SK-N-SH (cell line): ENCODE measurements around the gene PPP1R2B. TPM values are rescaled to one million over a fixed set of nuclear protein-coding genes. Genes with fewer than 3 reads are reported as not detected.

ENCODE experiments used
- CTCF ChIA-PET: fragments of 300-600, 350-600 bp; formaldehyde crosslinking; extraction: SDS; loops from one replicate; lab custom pipeline; 2021; lab: Yijun Ruan, JAX
- POLR2A ChIA-PET: fragments of 350-600 bp; sonication (Branson Sonifier 250); formaldehyde crosslinking; extraction: SDS; loops from one replicate; lab custom pipeline; 2020; ENCODE audit warnings: antibody characterized with exemption, inconsistent platforms; lab: Yijun Ruan, JAX
- DNase-seq: peaks from one replicate; pipeline ENCODE4 v3.0.0; 2012
- H2AFZ ChIP-seq: fragments of 200-600 bp; sonication (generic); 2 replicates; pipeline ENCODE4 v1.8.1; 2016; ENCODE audit warnings: antibody characterized with exemption, mild to moderate bottlenecking, low read depth
- H3F3A ChIP-seq: fragments of 200-600 bp; sonication (generic); replicated peaks from 2 replicates; pipeline ENCODE3; 2016; ENCODE audit warnings: antibody characterized with exemption, mild to moderate bottlenecking; ENCODE audit not compliant: insufficient read depth
- H3K27ac ChIP-seq, 2 experiments: fragments of 200-500 bp in 1 of 2; fragments of 200-600 bp in 1 of 2; sonication (Bioruptor generic) in 1 of 2; sonication (generic), shearing (Covaris generic) in 1 of 2; 2 replicates each; pipeline versions ENCODE4 v1.5.1 to v1.6.1; 2014 to 2016; ENCODE audit warnings: low read depth in 2 of 2, inconsistent platforms in 1 of 2, low read length in 1 of 2, mild to moderate bottlenecking in 1 of 2, mixed read lengths in 1 of 2
- H3K27me3 ChIP-seq: fragments of 200-600 bp; sonication (generic), shearing (Covaris generic); 2 replicates; pipeline ENCODE4 v1.6.1; 2016; ENCODE audit warnings: mixed run types; ENCODE audit not compliant: insufficient read depth
- H3K36me3 ChIP-seq, 2 experiments: fragments of 200-500 bp in 1 of 2; fragments of 200-600 bp in 1 of 2; sonication (Bioruptor generic) in 1 of 2; sonication (generic) in 1 of 2; replicated peaks in 1 of 2; 2 replicates each; pipeline versions ENCODE3 to v1.5.1; 2014 to 2016; ENCODE audit warnings: low read length in 1 of 2, mild to moderate bottlenecking in 1 of 2; ENCODE audit not compliant: insufficient read depth in 2 of 2, control insufficient read depth in 1 of 2
- H3K4me1 ChIP-seq, 2 experiments: fragments of 200-500 bp in 1 of 2; fragments of 200-600 bp in 1 of 2; sonication (Bioruptor generic) in 1 of 2; sonication (generic), shearing (Covaris generic) in 1 of 2; 2 replicates each; pipeline versions ENCODE4 v1.5.1 to v1.6.1; 2014 to 2016; ENCODE audit warnings: low read depth in 1 of 2, low read length in 1 of 2, mixed run types in 1 of 2; ENCODE audit not compliant: insufficient read depth in 2 of 2, control insufficient read depth in 1 of 2
- H3K4me2 ChIP-seq: fragments of 200-600 bp; sonication (generic), shearing (Covaris generic); 2 replicates; pipeline ENCODE4 v1.6.1; 2017; ENCODE audit warnings: mixed run types
- H3K4me3 ChIP-seq, 2 experiments: fragments of 200-500 bp in 1 of 2; fragments of 200-600 bp in 1 of 2; sonication (Bioruptor generic) in 1 of 2; sonication (generic), shearing (Covaris generic) in 1 of 2; 2 replicates each; pipeline versions ENCODE4 v1.5.1 to v1.8.1; 2014 to 2016; ENCODE audit warnings: low read depth in 2 of 2, inconsistent platforms in 1 of 2, low read length in 1 of 2, mild to moderate bottlenecking in 1 of 2, mixed read lengths in 1 of 2, moderate library complexity in 1 of 2
- H3K79me2 ChIP-seq: fragments of 200-600 bp; sonication (generic); 2 replicates; pipeline ENCODE4 v1.8.1; 2017; ENCODE audit warnings: mild to moderate bottlenecking; ENCODE audit not compliant: insufficient read depth
- H3K9ac ChIP-seq: fragments of 200-600 bp; sonication (generic); 2 replicates; pipeline ENCODE4 v1.6.1; 2017; ENCODE audit warnings: mixed run types
- H3K9me2 ChIP-seq: fragments of 200-600 bp; sonication (generic); 2 replicates; pipeline ENCODE4 v1.6.1; 2017; ENCODE audit warnings: mixed run types
- H3K9me3 ChIP-seq: fragments of 200-600 bp; sonication (generic); 2 replicates; pipeline ENCODE4 v1.6.1; 2017; ENCODE audit warnings: mixed run types, mild to moderate bottlenecking, moderate library complexity
- H4K20me1 ChIP-seq: fragments of 200-600 bp; sonication (generic); 2 replicates; pipeline ENCODE4 v1.6.1; 2017; ENCODE audit warnings: mild to moderate bottlenecking, mixed run types; ENCODE audit not compliant: insufficient read depth
- EZH2phosphoT487 ChIP-seq: fragments of 200-600 bp; sonication (generic); IDR thresholded peaks from 2 replicates; pipeline ENCODE4 v1.6.1; 2017; ENCODE audit warnings: low read depth, mixed run types, mild to moderate bottlenecking, antibody characterized with exemption, moderate library complexity, borderline replicate concordance
- FOXJ3 ChIP-seq: sonication (generic); formaldehyde crosslinking; IDR thresholded peaks from 2 replicates; pipeline ENCODE4 v1.5.1; 2020; ENCODE audit warnings: mild to moderate bottlenecking, missing genetic modification reagents
- FOXM1 ChIP-seq: IDR thresholded peaks from 2 replicates; pipeline ENCODE4 v1.4.0; 2012; ENCODE audit warnings: low read depth, mild to moderate bottlenecking
- GATA2 ChIP-seq: sonication (generic); formaldehyde crosslinking; IDR thresholded peaks from 2 replicates; pipeline ENCODE4 v1.5.0; 2020; ENCODE audit warnings: mild to moderate bottlenecking, missing genetic modification reagents
- JUND ChIP-seq: IDR thresholded peaks from 2 replicates; pipeline ENCODE4 v1.4.0; 2012
- MXI1 ChIP-seq: IDR thresholded peaks from 2 replicates; pipeline ENCODE4 v1.6.1; 2012; ENCODE audit warnings: mild to moderate bottlenecking, low read depth, low read length, improper control_type of control experiment
- NFIC ChIP-seq: IDR thresholded peaks from 2 replicates; pipeline ENCODE4 v1.4.0; 2012; ENCODE audit warnings: borderline replicate concordance
- NRF1 ChIP-seq: IDR thresholded peaks from 2 replicates; pipeline ENCODE4 v1.6.1; 2012; ENCODE audit warnings: low read depth, mild to moderate bottlenecking, low read length
- RAD21 ChIP-seq: IDR thresholded peaks from 2 replicates; pipeline ENCODE4 v1.6.1; 2012; ENCODE audit warnings: mild to moderate bottlenecking, low read length
- RXRA ChIP-seq: IDR thresholded peaks from 2 replicates; pipeline ENCODE4 v1.4.0; 2012; ENCODE audit warnings: low read depth, mild to moderate bottlenecking, borderline replicate concordance
- TAF1 ChIP-seq: IDR thresholded peaks from 2 replicates; pipeline ENCODE4 v1.6.1; 2012; ENCODE audit warnings: low read depth, mild to moderate bottlenecking, low read length, moderate library complexity, borderline replicate concordance
- YY1 ChIP-seq: IDR thresholded peaks from 2 replicates; pipeline ENCODE4 v1.4.0; 2012; ENCODE audit warnings: low read depth, mild to moderate bottlenecking
- WGBS: methylation state at CpG from one replicate; pipeline ENCODE4 v1.1.6; 2017; ENCODE audit warnings: low lambda C conversion rate; 5-methylcytosine and 5-hydroxymethylcytosine counted together
- polyA plus RNA-seq, 3 experiments: library from polyadenylated mRNA; depleted of rRNA; stranded (reverse); fragments of >200 nt; gene quantifications; 2 replicates each; pipeline ENCODE4 v1.2.3, GENCODE V29; 2012
- TF ChIP-seq, protein P1 (sequence below): fragments of 150-350 bp; IDR thresholded peaks from 2 replicates; pipeline ENCODE4 v1.6.1; 2016; ENCODE audit warnings: mild to moderate bottlenecking, low read depth, low read length
- TF ChIP-seq, protein P2 (sequence below): IDR thresholded peaks from 2 replicates; pipeline ENCODE4 v1.4.0; 2012; ENCODE audit warnings: low read depth, borderline replicate concordance
- TF ChIP-seq, protein P3 (sequence below): IDR thresholded peaks from 2 replicates; pipeline ENCODE4; 2012

Gene PPP1R2B
- polyA plus RNA-seq, 1 of the 3 experiments (the other 2 are of a cell fraction), result not detected

DNA sequence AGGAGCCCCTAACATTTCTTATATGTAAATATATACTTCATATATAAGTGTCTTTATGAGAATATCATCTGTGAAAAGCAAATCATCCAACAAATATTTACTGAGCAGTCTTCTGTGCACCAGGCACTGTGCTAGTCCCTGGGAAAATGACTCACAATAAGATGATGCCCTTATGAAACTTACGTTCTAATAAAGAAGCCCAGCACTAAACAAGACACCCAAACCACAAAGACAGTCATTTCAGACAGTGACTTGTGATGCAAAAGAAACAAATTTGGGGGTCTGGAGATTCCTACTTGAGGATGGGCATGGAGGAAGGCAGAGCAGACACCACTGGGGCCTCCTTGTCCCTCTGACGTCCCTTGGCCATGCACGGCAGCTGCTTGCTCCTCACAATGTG, 30.6 kb upstream of the PPP1R2B start (continued):
- TF ChIP-seq, protein P1, sequence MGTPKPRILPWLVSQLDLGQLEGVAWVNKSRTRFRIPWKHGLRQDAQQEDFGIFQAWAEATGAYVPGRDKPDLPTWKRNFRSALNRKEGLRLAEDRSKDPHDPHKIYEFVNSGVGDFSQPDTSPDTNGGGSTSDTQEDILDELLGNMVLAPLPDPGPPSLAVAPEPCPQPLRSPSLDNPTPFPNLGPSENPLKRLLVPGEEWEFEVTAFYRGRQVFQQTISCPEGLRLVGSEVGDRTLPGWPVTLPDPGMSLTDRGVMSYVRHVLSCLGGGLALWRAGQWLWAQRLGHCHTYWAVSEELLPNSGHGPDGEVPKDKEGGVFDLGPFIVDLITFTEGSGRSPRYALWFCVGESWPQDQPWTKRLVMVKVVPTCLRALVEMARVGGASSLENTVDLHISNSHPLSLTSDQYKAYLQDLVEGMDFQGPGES, result no peak
- TF ChIP-seq FOXJ3 (CRISPR knock-in tag), result no peak
- no peak for TF ChIP-seq JUND
- no peak for TF ChIP-seq RXRA
- TF ChIP-seq, protein P2, sequence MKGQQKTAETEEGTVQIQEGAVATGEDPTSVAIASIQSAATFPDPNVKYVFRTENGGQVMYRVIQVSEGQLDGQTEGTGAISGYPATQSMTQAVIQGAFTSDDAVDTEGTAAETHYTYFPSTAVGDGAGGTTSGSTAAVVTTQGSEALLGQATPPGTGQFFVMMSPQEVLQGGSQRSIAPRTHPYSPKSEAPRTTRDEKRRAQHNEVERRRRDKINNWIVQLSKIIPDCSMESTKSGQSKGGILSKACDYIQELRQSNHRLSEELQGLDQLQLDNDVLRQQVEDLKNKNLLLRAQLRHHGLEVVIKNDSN, result no peak
- no peak for TF ChIP-seq MXI1
- TF ChIP-seq NFIC, result no peak
- no peak for TF ChIP-seq RAD21
- TF ChIP-seq NRF1, result no peak
- no peak for TF ChIP-seq GATA2 (CRISPR knock-in tag)
- TF ChIP-seq EZH2phosphoT487, result no peak

DNA sequence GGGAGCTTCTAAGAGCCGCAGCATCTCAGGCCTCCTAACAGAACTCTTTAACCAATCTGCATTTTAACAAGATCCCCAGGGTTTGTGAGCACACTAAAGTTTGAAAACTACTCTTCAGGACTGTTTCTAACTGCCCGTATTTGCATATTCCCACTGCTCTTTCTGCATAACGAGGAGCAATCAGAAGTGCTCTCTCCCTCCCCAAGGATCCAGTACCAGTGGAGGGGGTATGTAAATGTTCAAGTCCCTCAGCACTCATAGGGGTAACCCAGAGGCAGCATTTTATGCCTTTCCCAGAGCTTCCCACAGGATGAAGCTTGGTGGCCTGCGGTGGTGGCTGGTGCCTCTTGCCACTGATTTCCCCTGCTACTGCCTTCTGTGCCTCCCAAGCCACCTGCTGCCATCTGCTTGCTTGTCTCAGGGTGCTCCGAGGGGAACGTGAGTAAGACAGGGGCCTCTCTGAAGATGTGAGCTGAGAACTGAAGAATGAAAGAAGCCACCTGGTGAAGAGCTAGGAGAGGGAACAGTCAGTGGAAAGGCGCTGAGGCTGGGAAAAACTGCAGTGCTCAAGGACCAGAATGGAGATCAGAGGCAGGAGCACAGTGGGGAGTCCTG, 30.0 kb upstream of the PPP1R2B start:
- no peak for DNase-seq
- no peak overlapping the region for H3K4me2 ChIP-seq
- H3K79me2 ChIP-seq, result no peaks in the 10 kb centered on the region
- H3K4me1 ChIP-seq, result no peaks in the 10 kb centered on the region
- H3K27ac ChIP-seq, result no peak overlapping the region
- 34% methylated on average over 7 of the region's 7 CpGs for WGBS
- H3K4me3 ChIP-seq, result no peak overlapping the region
- TF ChIP-seq TAF1, result no peak
- TF ChIP-seq, protein P1, result no peak
- TF ChIP-seq MXI1, result no peak
- no peak for TF ChIP-seq GATA2 (CRISPR knock-in tag)
- no peak for TF ChIP-seq FOXM1
- TF ChIP-seq, protein P3, sequence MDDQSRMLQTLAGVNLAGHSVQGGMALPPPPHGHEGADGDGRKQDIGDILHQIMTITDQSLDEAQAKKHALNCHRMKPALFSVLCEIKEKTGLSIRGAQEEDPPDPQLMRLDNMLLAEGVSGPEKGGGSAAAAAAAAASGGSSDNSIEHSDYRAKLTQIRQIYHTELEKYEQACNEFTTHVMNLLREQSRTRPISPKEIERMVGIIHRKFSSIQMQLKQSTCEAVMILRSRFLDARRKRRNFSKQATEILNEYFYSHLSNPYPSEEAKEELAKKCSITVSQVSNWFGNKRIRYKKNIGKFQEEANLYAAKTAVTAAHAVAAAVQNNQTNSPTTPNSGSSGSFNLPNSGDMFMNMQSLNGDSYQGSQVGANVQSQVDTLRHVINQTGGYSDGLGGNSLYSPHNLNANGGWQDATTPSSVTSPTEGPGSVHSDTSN, result no peak
- TF ChIP-seq YY1, result no peak
- no peaks in the 10 kb centered on the region for H3K36me3 ChIP-seq
- H3K9ac ChIP-seq, result no peak overlapping the region
- ChIA-PET CTCF (interaction anchor here (1.0 to 1.1 kb wide), 2 partner anchors 312 to 876 kb away, joined by 3 to 4 read pairs; no protein-coding TSS in a partner anchor), POLR2A (no interaction called here)
- no peaks in the 10 kb centered on the region for H3K9me3 ChIP-seq
- no peaks in the 10 kb centered on the region for H3F3A ChIP-seq
- no peak overlapping the region for H2AFZ ChIP-seq
- no peaks in the 10 kb centered on the region for H4K20me1 ChIP-seq
- no peaks in the 10 kb centered on the region for H3K27me3 ChIP-seq
- H3K9me2 ChIP-seq, result no peaks in the 10 kb centered on the region
